NCI-H510A (cell line): Measurements from ENCODE around the gene PITRM1.
"Not testable (repeated sequence)": the region's sequence is repeated elsewhere in the genome, so short reads cannot be mapped to it uniquely, and the experiment has no call there.

Experiments used
- DNase-seq: peaks from one replicate; lab custom pipeline; 2025; lab: John Stamatoyannopoulos, UW

PITRM1 gene

DNA sequence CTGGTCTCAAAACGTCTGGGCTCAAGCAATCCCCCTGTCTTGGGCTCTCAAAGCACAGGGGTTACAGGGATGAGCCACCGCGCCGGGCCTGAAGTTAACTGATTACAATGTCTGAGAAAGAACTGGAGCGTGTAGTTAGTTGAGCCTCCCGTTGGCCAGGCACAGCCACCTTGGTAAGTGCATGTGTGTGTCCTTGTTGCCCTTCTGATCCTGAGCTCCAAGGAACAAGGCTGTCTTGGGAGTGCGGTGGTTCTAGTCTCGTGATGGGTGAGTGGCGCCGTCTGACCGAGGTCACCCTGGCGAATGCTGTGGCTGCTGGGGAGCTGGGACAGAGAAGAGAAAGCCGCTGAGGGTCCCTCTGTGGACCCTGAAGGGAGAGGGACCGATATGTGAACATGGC, 50.5 kb downstream of the PITRM1 start:
- DNase-seq, result no peak

DNA sequence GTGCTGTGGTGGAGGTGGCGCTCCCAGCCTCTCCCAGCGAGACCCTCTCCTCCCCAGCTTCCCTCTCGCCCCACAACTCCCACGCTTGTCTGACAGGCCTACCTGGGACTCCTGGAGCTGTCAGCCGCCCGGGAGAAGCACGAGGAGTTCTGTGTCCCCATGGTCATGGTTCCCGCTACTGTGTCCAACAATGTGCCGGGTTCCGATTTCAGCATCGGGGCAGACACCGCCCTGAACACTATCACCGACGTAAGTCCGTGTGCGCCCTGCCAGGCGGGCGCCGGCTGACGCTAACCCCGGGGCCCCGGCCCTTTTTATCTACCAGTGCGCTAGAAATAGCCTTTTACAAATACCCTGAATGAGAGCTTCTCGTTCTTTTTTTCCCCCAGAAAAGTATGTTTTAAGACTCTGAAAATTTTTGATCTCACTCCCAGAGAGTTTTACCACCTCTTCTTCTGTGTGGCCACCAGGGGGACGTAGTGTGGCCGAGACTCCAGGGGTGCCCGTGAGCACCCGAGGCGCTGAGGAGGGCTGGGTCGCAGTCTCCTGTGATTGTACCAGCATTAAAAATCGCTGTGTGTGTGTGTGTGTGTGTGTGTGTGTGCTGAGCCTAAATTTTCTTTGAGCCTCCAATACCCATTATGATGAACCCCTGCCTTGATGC, 52.7 kb downstream of the PITRM1 start:
- DNase-seq, result no peak

GRCh38 chr10:3118641-3119091, 53.9 kb downstream of the PITRM1 start:
- DNase-seq, result no peak

- no peak for DNase-seq
These were observed 55.1 kb downstream of the PITRM1 start for GRCh38 chr10:3117486-3117885.

GRCh38 chr10:3116508-3117100, 56.0 kb downstream of the PITRM1 start:
- DNase-seq, result no peak

- DNase-seq, result no peak
These were observed 56.9 kb downstream of the PITRM1 start for GRCh38 chr10:3115685-3116084.

- no peak for DNase-seq
These were observed 59.2 kb downstream of the PITRM1 start for GRCh38 chr10:3113343-3113720.

- no peak for DNase-seq
These were observed 60.9 kb downstream of the PITRM1 start for GRCh38 chr10:3111621-3112163.

DNA sequence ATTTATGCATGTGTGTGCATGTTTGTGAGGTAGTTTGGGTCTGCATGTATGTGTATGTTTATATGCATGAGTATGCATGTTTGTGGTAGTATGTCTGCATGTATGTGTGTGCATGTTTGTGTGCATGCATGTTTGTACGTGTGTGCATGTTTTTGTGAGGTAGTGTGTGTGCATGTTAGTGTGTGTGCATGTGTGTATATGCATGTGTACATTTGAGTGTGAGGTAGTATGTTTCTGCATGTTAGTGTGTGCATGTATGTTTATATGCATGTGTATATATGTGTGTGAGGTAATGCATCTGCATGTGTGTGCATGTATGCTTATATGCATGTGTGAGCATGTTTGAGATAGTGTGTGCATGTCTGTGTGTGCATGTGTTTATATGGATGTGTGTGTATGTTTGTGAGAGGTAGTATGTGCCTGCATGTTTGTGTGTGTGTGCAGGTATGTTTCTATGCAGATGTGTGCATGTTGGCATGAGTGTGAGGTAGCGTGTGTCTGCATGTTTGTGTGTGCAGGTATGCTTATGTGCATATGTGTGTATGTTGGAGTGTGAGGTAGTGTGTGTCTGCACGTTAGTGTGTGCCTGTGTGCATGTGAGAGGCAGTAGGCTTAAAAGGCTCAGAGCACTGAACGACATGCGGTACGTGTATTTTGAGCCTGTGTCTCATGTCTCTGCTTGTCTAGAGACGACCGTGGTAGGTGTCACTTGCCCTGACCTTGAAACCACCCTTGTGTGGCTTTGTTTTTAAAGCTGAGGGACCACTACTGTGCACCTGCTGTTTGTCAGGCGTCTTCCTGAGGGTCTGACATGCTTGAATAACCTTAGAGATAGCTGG, 61.6 kb downstream of the PITRM1 start:
- no peak for DNase-seq

DNA sequence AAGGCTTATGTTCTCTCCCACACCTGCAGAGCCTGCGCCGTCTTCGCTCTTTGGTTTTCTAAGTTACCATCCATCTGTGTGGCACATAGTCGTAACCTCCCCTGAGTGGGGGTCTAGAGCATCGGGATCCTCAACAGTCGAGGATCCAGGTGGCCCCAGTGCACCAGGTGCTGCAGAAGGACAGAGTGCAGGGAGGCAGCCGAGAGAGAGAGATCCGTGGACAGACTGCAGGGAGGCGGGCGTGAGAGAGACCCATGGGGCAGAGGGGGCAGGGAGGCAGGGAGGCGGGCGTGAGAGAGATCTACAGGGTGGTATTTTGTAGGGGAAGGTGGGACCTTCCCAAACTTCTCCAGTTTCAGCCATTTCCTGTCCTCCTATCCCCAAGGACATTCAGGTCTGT, 62.9 kb downstream of the PITRM1 start:
- no peak for DNase-seq

- no peak for DNase-seq
These were observed 63.4 kb downstream of the PITRM1 start for GRCh38 chr10:3109196-3109595.

DNA sequence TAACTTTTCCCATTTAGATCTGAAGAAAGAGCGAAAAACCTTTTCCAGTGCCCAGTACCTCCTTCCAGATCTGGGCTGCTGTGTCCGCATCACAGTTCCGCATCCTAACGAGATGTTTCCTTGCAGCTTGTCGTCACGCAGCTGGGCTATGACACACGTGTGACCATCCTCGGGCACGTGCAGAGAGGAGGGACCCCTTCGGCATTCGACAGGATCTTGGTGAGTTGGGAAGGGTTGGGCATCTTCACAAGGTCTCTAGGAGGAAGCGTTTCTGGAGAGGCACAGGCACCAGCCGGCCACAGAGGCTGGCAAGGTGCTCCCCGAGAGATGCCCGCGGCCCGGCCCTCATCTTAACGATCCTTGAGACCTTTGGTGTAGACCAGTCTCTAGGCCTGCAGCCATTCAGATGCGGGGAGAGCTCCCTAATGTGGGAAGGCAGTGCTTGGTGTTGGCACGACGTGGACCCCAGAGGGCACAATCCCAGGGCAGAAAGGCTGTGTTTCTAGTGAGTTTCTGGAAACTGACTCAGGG, 63.9 kb downstream of the PITRM1 start:
- DNase-seq, result no peak

DNA sequence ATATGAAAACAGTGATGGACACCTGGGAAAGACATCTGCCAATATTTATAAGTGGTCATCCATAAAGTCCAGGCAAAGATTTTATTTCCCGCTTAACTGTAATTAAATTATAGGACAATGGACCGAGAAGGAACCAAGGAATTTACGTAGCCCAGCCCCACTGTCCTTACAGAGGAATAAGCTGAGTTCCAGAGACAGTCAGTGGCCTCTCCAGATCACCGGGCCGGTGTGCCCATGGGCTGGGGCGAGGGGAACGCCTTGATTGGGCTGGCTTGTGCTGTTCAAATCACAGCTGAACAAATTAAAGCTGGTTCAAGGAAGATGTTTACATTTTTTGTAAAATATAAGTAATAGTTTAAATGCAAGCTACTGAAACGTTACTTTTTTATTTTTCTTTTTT, 64.5 kb downstream of the PITRM1 start:
- no peak for DNase-seq

DNA sequence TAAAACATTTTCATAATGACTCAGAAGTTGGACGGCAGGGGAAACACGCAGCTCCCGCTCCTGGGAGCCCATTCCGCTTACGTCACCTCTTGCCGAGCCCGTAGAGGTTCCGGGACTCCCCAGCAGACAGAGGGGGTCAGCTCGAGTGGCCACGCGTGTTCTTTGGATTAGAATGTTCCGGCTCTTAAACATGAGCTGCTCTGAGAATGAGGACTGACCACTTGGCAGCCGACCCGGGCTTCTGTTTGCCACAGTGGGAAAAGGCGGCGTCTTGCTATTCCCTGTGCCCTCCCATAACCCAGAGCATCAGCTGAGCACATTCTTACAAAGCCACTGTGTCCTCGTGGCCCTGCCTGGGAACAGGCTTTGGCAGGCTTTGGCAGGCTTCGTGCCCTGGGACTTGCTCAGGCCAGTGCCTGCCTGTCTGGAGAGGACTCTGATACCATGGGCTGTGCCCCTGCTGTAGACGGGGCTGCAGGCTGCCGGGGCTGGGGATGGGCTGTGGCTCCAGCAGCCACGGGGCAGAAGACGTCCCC, 65.1 kb downstream of the PITRM1 start:
- DNase-seq, result no peak

DNA sequence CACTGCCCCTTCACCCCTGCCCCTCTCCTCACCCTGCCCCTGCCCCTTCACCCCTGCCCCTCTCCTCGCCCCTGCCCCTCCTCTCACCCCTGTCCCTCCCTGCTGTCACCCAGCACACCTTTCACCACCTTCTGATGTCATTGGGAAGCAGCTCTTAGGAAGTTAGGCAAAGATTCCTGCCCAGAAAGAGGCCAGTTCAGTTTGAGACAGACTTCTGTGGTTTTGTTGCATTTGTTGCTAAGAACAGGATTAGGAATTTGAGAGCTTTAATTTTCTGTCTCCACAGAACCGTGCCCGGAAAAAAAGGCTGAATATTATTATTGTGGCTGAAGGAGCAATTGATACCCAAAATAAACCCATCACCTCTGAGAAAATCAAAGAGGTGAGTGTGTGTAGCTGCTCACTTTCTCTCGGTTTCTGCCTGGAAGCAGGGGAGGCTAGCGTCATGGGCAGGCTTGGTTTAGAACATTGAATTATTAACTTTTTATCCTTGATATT, 65.6 kb downstream of the PITRM1 start:
- no peak for DNase-seq

DNA sequence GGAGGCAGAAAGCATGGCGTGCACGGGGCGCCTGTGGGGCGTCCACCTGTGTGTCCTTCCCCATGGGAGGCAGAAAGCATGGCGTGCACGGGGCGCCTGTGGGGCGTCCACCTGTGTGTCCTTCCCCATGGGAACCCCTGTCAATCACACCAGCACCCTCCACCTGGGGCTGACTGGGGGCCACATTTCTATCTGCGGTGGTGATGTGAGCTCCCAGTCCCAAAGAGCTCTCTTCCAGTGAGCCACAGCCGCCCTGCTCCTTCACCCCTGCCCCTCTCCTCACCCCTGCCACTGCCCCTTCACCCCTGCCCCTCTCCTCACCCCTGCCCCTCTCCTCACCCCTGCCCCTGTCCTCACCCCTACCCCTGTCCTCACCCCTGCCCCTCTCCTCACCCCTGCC, 66.3 kb downstream of the PITRM1 start:
- DNase-seq, result not testable (repeated sequence)

DNA sequence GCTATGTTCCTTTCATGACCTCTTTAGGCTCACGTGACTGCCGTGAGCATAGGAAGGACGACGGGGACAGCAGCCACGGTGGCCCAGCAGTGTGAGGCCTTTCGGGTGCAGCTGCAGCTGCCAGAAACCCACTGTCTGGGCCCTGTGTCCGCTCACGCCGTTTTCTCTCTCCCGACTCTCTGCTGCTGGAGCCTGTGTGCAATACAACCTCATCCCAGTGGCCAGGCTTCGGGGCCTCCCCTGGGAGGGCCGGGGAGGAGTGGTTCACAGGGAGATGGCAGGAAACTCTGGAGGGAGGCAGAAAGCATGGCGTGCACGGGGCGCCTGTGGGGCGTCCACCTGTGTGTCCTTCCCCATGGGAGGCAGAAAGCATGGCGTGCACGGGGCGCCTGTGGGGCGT, 66.7 kb downstream of the PITRM1 start:
- no peak for DNase-seq

- no peak for DNase-seq
These were observed 67.4 kb downstream of the PITRM1 start for GRCh38 chr10:3105166-3105565.

DNA sequence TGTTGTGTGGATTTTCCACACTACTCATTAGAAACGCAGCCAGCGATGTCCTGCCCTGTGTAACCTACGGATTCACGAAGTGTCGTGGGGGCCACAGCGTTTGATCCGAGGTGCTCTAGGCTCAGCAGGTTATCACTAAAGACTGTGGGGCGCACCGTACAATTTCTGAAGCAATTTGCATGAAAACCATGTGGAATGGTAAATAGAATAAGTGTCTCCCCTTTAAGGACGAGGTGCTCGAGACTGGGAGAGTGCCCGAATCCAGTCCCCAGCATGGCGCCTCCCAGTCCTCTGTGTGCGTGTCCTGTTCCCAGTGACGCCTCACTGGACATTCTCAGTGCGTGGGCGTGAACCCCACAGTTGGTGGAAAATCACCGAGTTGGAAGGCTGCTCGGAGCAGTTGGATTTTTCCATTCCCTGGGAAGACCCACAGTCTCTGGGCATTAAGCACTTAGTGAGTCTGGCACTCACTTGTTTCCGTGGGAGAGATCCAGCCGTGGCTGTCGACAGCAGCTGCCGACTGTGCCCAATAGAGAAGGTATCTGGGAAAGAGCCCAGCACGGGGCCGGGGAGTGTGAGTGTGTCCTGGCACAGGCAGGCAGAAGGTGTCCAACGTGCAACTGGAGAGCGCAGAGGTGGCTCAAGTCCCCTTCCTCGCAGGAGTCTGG, 68.2 kb downstream of the PITRM1 start:
- DNase-seq, result no peak

GRCh38 chr10:3103646-3104045, 68.9 kb downstream of the PITRM1 start:
- DNase-seq, result no peak

- DNase-seq, result no peak
These were observed 69.7 kb downstream of the PITRM1 start for GRCh38 chr10:3102720-3103427.
